ENCODE results near the gene MEPE.

MEPE gene, protein sequence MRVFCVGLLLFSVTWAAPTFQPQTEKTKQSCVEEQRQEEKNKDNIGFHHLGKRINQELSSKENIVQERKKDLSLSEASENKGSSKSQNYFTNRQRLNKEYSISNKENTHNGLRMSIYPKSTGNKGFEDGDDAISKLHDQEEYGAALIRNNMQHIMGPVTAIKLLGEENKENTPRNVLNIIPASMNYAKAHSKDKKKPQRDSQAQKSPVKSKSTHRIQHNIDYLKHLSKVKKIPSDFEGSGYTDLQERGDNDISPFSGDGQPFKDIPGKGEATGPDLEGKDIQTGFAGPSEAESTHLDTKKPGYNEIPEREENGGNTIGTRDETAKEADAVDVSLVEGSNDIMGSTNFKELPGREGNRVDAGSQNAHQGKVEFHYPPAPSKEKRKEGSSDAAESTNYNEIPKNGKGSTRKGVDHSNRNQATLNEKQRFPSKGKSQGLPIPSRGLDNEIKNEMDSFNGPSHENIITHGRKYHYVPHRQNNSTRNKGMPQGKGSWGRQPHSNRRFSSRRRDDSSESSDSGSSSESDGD

DNA sequence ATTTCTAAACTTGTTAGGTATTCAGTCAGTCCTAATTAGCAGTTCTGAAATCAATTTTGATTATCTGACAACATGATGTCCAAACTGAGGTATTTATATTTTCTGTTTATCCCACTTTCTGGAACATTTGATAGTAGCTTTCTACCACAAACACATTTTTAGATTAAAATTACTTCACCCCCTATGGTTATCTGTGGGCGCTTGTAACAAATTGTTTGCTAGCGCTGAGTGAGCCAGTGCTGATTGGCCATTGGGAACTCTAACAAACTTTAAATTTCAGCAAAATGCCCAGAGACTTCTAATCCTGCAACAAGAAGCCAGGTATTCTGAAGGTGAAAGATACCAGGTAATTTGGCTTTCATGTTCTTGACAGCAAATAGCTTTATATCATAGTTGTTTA is at the start of gene MEPE:
MEPE (plus strand) TSS at position 301 of the 400 bp plus-strand sequence. CDS start 1,746 bp downstream, outside the sequence.
- DNase-seq (ENCODE audit: low read depth), result no peak

- DNase-seq (ENCODE audit: low read depth), result no peak
Measured at GRCh38 chr4:87783781-87784180, 49.0 kb upstream of the MEPE start.

DNA sequence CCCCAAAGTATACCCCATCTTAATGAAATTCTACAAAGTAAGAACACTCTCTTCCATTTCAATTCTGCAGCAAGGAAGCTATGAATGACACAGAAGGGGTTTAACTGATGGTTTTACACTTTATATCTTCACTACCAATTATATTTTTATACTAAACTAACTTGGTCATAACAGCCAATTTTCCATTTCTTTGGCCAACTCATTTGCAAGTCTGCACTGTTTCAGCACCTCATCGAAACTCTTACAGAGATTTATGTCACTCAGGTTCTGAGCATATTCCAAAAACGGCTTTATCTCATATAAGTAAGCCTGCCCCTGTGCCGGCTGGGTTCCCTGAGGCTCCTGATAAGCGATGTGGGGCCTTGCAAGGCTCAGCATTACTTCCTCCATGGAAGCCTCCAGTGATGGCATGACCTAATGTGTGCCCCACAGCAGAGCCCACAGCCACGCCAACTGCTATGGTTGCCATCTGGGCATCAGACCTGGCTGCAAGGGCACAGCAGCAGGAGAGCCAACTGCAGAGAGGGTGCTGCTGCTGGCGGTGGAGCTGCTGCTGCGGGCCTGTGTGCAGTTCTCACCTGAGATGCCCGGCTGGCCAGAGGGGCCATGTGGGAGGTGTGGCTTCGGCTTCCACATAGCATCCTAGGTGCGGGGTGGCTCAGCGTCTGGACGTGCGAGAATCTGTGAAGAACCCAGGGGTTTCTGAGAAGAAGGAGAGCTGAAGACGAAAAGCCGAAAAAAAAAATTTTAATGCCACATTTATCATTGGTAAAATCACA is 46.8 kb upstream of the MEPE start:
- no peak for DNase-seq (ENCODE audit: low read depth)

- no peak for DNase-seq (ENCODE audit: low read depth)
Measured at GRCh38 chr4:87799301-87800113, 33.3 kb upstream of the MEPE start, which contains the start of gene IBSP. Gene IBSP, plus strand, starts transcription at chr4:87799554. Its CDS starts 2,808 bp downstream, at chr4:87802362.

DNA sequence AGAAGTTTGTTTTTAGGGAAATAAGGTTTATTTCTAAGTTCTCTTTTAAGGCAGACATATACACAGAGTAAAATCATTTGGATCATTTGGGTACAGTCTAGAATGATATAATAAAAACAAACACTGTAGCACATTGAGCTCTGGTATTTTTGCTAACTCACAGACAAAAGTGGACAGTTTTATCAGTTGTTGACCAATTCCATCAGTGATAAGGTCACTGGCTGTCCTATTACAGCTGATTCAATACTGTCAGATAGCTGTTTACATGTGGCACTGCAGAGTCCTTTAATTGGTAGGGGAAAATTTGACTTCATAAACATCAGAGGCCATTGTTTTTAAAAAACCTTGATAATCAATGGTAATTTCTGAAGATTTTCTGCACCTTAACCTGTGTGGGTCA is 29.9 kb upstream of the MEPE start:
- no peak for DNase-seq (ENCODE audit: low read depth)

- DNase-seq (ENCODE audit: low read depth), result no peak
Measured at GRCh38 chr4:87803421-87803820, 29.3 kb upstream of the MEPE start.

- no peak for DNase-seq (ENCODE audit: low read depth)
Measured at GRCh38 chr4:87804871-87805270, 27.9 kb upstream of the MEPE start.

- no peak for DNase-seq (ENCODE audit: low read depth)
Measured at GRCh38 chr4:87805971-87806370, 26.8 kb upstream of the MEPE start.

- no peak for DNase-seq (ENCODE audit: low read depth)
Measured at GRCh38 chr4:87806520-87806919, 26.2 kb upstream of the MEPE start.

GRCh38 chr4:87807402-87807801 is 25.4 kb upstream of the MEPE start:
- DNase-seq (ENCODE audit: low read depth), result no peak

- no peak for DNase-seq (ENCODE audit: low read depth)
Measured at GRCh38 chr4:87811977-87812376, 20.8 kb upstream of the MEPE start.

DNA sequence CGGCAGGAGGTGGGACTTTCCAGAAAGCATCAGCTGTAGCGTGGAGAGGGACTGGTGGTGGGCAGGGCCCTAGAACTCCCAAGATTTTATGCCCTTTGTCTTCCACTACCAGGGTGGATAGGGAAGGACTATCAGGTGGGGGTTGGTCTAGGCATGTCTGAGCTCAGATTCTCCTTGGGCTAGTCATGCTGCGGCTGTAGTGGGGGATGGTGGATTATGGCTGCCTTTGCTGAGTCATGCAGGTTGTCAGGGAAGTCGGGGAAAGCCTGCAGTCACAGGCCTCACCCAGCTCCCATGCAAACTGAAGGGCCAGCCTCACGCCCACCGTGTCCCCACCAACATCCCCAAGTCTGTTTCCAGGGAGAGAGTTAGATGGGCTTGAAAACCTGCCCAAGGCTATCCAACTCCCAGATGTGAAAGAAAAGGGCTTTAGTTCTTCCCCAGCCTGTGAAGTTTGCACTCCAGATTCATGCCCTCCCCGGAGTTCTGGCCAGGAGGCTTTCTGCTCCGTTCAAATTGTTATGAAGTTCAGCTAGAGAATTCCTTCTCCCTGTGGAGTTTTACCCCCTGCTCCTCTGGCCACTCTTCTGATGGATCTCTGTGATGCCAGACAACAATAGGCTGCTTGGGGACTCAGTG is 13.4 kb upstream of the MEPE start:
- DNase-seq (ENCODE audit: low read depth), result no peak

DNA sequence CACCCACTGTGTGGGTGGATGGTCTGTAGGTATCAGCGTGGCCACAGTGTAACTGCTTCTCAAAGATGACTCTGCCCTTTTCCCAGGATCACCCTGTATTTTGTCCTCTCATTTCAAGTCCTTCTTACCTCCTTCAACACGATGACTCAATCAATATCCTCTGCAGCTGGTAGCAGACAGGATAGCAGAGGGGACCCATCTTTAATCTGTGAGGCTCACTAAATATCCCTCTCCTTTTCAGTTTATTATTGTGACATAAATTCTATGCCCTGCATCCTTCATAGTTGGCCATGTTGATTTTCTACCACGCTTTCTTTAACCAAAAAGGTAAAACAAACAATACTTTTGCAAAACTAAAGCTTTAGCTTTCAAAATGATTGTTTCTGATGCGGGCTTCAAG is 9.6 kb upstream of the MEPE start:
- no peak for DNase-seq (ENCODE audit: low read depth)

- DNase-seq (ENCODE audit: low read depth), result no peak
Measured at GRCh38 chr4:87823724-87824123, 9.0 kb upstream of the MEPE start.

DNA sequence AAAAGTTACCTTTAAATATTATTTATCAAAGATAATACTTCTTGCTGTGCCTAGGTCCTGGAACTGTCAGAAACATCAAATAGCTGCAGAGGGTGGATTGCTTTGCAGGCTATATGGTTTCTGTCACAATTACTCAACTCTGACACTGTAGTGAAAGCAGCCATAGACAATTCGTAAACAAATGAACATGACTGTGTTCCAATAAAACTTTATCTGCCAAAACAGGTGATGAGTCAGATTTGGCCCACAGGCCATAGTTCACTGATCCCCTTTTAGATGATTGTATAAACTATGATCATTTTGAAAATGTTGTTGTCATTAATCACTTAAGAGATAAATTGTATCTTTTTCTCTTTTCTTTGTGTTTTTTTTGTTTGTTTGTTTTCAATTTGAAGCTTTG is 8.4 kb upstream of the MEPE start:
- no peak for DNase-seq (ENCODE audit: low read depth)

DNA sequence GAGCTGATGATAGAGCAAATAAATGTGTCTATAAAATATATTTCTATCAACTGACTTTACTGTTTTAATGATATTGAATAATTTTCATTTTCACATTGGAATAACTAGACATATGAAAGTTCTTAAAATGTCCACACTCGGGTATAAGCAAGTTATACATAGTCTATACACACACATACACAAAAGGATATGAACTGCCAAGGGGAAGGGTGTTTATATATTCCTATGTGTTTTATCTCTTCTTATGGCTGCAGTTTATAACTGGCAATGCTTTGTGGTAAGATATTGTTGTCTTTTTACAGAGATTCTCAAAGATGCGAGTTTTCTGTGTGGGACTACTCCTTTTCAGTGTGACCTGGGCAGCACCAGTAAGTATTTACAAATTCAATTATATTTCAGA is 1.6 kb downstream of the MEPE start:
- DNase-seq (ENCODE audit: low read depth), result no peak

- DNase-seq (ENCODE audit: low read depth), result no peak
Measured at GRCh38 chr4:87835197-87835596, 2.4 kb downstream of the MEPE start.

DNA sequence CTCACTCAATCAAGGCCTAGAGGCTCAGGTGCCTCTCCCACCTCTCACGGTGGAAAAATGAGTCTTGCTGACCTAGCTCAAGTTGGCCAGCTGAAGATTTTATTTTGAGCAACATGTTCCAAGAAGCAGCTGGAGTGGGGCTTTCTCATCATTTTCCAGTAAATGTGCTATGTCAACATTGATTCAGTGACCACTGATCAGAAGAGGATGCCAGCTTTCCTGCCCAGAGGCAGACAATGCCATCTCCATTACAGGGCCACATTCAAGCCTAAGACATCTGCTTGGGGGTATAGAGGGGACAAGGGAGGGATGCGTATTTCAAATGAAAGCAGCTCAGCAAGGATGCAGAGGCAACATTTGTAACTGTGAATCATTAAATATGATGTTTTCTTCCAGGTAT is 3.0 kb downstream of the MEPE start:
- no peak for DNase-seq (ENCODE audit: low read depth)

- DNase-seq (ENCODE audit: low read depth), result no peak
Measured at GRCh38 chr4:87838205-87838604, 5.4 kb downstream of the MEPE start.

DNA sequence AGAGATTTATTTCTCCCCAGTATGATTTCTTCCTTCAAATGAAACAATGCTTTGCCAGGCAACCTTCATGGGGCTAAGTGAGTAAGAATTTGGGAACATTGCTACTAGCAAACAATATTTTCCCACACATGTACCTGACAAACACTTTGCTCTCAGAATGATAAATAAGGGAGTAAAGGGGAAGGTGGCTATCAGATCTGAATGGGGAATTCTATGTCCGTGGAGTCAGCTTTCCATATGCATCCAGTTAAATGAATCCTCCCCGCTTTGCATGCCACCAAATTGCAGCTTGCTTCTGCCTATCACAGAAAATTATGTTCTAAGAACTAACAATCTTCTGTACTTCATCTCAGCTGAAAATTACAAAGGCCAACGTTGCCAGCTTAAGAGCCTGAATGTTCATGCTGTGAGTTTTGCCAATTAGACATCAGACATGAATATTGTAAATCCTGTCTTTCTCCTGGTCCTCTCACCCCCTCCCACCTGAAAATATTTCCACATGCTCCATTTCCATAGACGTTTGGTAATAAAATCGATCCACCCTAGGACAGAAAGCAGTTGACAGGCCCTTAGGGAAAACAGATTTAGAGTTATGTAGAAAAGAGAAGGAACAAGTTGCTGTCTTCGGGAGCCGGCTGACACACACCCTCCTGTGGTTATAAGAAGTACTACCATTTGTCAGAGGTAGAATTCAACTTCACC is 6.3 kb downstream of the MEPE start:
- no peak for DNase-seq (ENCODE audit: low read depth)

DNA sequence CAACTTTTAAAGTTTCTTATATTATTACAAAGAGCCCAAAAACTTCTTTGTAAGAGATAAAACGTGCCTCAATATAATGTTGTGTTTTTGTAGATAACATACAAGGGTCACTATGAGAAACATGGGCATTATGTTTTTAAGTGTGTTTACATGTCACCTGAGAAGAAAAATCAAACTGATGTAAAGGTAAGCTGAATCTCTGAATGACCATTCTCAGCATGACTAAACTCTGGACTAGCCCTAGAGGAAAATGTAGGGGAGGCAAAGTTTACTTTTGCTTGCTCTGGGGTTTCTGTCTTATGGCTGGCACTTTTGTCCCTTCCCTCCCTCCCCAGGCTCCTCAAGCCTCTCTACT is 6.8 kb downstream of the MEPE start:
- no peak for DNase-seq (ENCODE audit: low read depth)

Measured in stimulated activated CD8-positive, alpha-beta memory T cell treated with anti-CD3 and anti-CD28 coated beads, Interleukin-15, amount 100 ng/mL, for 1 hour (primary cell).